Measurements from ENCODE around the gene SCAF4.

DNA sequence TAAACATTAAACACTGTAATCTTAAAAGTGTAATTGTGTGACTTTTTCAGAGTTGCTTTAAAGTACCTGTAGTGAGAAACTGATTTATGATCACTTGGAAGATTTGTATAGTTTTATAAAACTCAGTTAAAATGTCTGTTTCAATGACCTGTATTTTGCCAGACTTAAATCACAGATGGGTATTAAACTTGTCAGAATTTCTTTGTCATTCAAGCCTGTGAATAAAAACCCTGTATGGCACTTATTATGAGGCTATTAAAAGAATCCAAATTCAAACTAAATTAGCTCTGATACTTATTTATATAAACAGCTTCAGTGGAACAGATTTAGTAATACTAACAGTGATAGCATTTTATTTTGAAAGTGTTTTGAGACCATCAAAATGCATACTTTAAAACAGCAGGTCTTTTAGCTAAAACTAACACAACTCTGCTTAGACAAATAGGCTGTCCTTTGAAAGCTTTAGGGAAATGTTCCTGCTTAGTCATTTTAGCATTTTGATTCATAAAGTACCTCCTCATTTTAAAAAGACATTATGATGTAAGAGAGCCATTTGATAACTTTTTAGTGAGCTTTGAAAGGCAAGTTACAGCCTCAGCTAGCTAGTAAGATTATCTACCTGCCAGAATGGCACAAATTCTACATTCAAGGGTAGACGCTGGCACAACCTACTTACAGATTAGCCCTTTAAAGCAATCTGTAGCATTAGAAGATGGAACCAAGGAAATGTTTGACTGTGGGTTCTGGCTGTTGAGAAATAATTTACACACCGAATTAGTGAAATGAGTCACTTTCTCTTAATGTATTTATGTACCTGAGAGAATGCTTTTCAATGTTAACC is 63.0 kb downstream of the SCAF4 start:
- TF ChIP-seq, protein P1, sequence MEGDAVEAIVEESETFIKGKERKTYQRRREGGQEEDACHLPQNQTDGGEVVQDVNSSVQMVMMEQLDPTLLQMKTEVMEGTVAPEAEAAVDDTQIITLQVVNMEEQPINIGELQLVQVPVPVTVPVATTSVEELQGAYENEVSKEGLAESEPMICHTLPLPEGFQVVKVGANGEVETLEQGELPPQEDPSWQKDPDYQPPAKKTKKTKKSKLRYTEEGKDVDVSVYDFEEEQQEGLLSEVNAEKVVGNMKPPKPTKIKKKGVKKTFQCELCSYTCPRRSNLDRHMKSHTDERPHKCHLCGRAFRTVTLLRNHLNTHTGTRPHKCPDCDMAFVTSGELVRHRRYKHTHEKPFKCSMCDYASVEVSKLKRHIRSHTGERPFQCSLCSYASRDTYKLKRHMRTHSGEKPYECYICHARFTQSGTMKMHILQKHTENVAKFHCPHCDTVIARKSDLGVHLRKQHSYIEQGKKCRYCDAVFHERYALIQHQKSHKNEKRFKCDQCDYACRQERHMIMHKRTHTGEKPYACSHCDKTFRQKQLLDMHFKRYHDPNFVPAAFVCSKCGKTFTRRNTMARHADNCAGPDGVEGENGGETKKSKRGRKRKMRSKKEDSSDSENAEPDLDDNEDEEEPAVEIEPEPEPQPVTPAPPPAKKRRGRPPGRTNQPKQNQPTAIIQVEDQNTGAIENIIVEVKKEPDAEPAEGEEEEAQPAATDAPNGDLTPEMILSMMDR (conservative IDR thresholded peaks at IDR 0.05; ENCODE audit: low read length): no peak
- TF ChIP-seq EZH2phosphoT487 (IDR thresholded peaks at IDR 0.05; ENCODE audit: borderline replicate concordance): no peak

Data from Loucy (cell line).